GM23338 (cell line): ENCODE measurements around the gene ZNF534. TPM values are rescaled to one million over a fixed set of nuclear protein-coding genes. Genes with fewer than 3 reads are reported as not detected.

Experiments used
- ATAC-seq: fragments of 200-7000 bp; cut with Tn5 transposase; 3 replicates; pipeline ENCODE4 v1.9.1; 2020
- DNase-seq: peaks from one replicate; pipeline ENCODE4 v3.0.0-alpha.2; 2015; ENCODE audit warnings: low spot score
- H2AFZ ChIP-seq: fragments of 200-600 bp; sonication (generic); 2 replicates; pipeline ENCODE4 v1.8.0; 2016; ENCODE audit warnings: antibody characterized with exemption, mild to moderate bottlenecking, moderate library complexity
- H3F3A ChIP-seq: fragments of 200-600 bp; sonication (generic); replicated peaks from 2 replicates; pipeline ENCODE4 v1.8.0; 2017; ENCODE audit warnings: antibody characterized with exemption, mixed run types, low read depth
- H3K27ac ChIP-seq: fragments of 200-600 bp; sonication (generic); 2 replicates; pipeline ENCODE4 v1.6.1; 2016; ENCODE audit warnings: low read depth
- H3K27me3 ChIP-seq: fragments of 200-600 bp; sonication (generic); 2 replicates; pipeline ENCODE4 v1.8.0; 2016; ENCODE audit warnings: mild to moderate bottlenecking, mixed run types, moderate library complexity; ENCODE audit not compliant: insufficient read depth
- H3K36me3 ChIP-seq: fragments of 200-600 bp; sonication (generic); 2 replicates; pipeline ENCODE4 v1.8.0; 2016; ENCODE audit warnings: mild to moderate bottlenecking; ENCODE audit not compliant: insufficient read depth
- H3K4me1 ChIP-seq: fragments of 200-600 bp; sonication (generic); 2 replicates; pipeline ENCODE4 v1.8.0; 2016; ENCODE audit warnings: mild to moderate bottlenecking, moderate library complexity; ENCODE audit not compliant: insufficient read depth
- H3K4me2 ChIP-seq: fragments of 200-600 bp; sonication (generic); 2 replicates; pipeline ENCODE4 v1.7.1; 2017; ENCODE audit warnings: mixed run types
- H3K4me3 ChIP-seq: fragments of 200-600 bp; sonication (generic); 2 replicates; pipeline ENCODE4 v1.6.1; 2016; ENCODE audit warnings: mixed run types
- H3K79me2 ChIP-seq: fragments of 200-600 bp; sonication (generic); replicated peaks from 2 replicates; pipeline ENCODE4 v1.8.0; 2017; ENCODE audit warnings: mild to moderate bottlenecking; ENCODE audit not compliant: insufficient read depth
- H3K9me2 ChIP-seq: fragments of 200-600 bp; sonication (generic); 2 replicates; pipeline ENCODE4 v1.8.0; 2017; ENCODE audit not compliant: insufficient read depth
- H4K20me1 ChIP-seq: fragments of 200-600 bp; sonication (generic); replicated peaks from 2 replicates; pipeline ENCODE4 v1.8.0; 2017; ENCODE audit warnings: mild to moderate bottlenecking; ENCODE audit not compliant: insufficient read depth
- H3K27ac Mint-ChIP-seq: 2 replicates; pipeline ENCODE4 v1.8.0; 2020; ENCODE audit warnings: inconsistent platforms, mild to moderate bottlenecking, moderate library complexity, mixed read lengths
- H3K27me3 Mint-ChIP-seq: 3 replicates; pipeline ENCODE4 v1.8.0; 2022; ENCODE audit warnings: low read depth, mild to moderate bottlenecking, moderate library complexity, mixed read lengths, inconsistent platforms; ENCODE audit not compliant: insufficient read depth, poor library complexity
- H3K36me3 Mint-ChIP-seq: 3 replicates; pipeline ENCODE4 v1.8.0; 2021; ENCODE audit warnings: low read depth, mild to moderate bottlenecking, inconsistent platforms, moderate library complexity, mixed read lengths
- H3K4me1 Mint-ChIP-seq: 3 replicates; pipeline ENCODE4 v1.8.0; 2020; ENCODE audit warnings: mild to moderate bottlenecking, inconsistent platforms, mixed read lengths
- H3K4me3 Mint-ChIP-seq: 3 replicates; pipeline ENCODE4 v1.8.0; 2021; ENCODE audit warnings: moderate library complexity, mild to moderate bottlenecking, inconsistent platforms, mixed read lengths
- H3K9me3 Mint-ChIP-seq: 3 replicates; pipeline ENCODE4 v1.8.0; 2020; ENCODE audit warnings: moderate library complexity, mild to moderate bottlenecking, inconsistent platforms, mixed read lengths
- CREB1 ChIP-seq: fragments of 250-450 bp; sonication (Bioruptor Pico); IDR thresholded peaks from 2 replicates; pipeline ENCODE4 v1.5.0; 2020; ENCODE audit warnings: low read depth, mild to moderate bottlenecking, moderate library complexity
- ETS1 ChIP-seq: IDR thresholded peaks from 2 replicates; pipeline ENCODE4 v1.6.1; 2016; ENCODE audit warnings: antibody characterized with exemption
- EZH2 ChIP-seq: fragments of 200-600 bp; sonication (generic); IDR thresholded peaks from one replicate; pipeline ENCODE4 v1.8.0; 2017; ENCODE audit warnings: antibody characterized with exemption, mild to moderate bottlenecking, low read depth; ENCODE audit not compliant: unreplicated experiment
- EZH2phosphoT487 ChIP-seq: fragments of 200-600 bp; sonication (generic); IDR thresholded peaks from one replicate; pipeline ENCODE4 v1.8.1; 2018; ENCODE audit warnings: antibody characterized with exemption; ENCODE audit not compliant: unreplicated experiment
- JUNB ChIP-seq: IDR thresholded peaks from one replicate; pipeline ENCODE4 v1.6.1; 2016; ENCODE audit warnings: antibody characterized with exemption; ENCODE audit not compliant: unreplicated experiment
- POLR2AphosphoS5 ChIP-seq: IDR thresholded peaks from 2 replicates; pipeline ENCODE4 v1.6.1; 2016; ENCODE audit warnings: antibody characterized with exemption, low read depth
- STAT1 ChIP-seq: IDR thresholded peaks from one replicate; pipeline ENCODE4 v1.6.1; 2016; ENCODE audit warnings: antibody characterized with exemption; ENCODE audit not compliant: unreplicated experiment
- ZNF462 ChIP-seq: fragments of 250-450 bp; sonication (Bioruptor Pico); IDR thresholded peaks from 2 replicates; pipeline ENCODE4 v1.5.0; 2020; ENCODE audit warnings: mild to moderate bottlenecking, moderate library complexity
- polyA plus RNA-seq: library from polyadenylated mRNA; unstranded; fragments of >200 nt; fragmentation: Nextera tagmentation; extraction: Ambion mirVana; gene quantifications from 2 replicates; pipeline ENCODE4 v1.2.1, GENCODE V29; 2016
- total RNA-seq: library from RNA; depleted of rRNA; stranded (reverse); fragments of >200 nt; shearing (Covaris generic); gene quantifications from 2 replicates; pipeline ENCODE4 v1.2.3, GENCODE V29; 2014

Gene ZNF534
- total and polyA plus RNA-seq, 2 experiments from 2014 or later: 0.10 to 1.0 TPM

GRCh38 chr19:52494518-52494917 is 65.6 kb downstream of the ZNF534 start:
- Mint-ChIP-seq H3K4me3 (no peak overlapping the region), H3K27me3 (peaks cover 64% of the 10 kb centered on the region), H3K4me1 (peaks cover 3% of the 10 kb centered on the region; the same call in 2 of the 3 replicates), H3K9me3 (peaks cover 17% of the 10 kb centered on the region), H3K27ac (no peak overlapping the region), H3K36me3 (no peaks in the 10 kb centered on the region; the same call in 1 of the 3 replicates)
- no peak overlapping the region for H3K27ac ChIP-seq
- no peak overlapping the region for H3K4me2 ChIP-seq
- no peak for TF ChIP-seq CREB1 (CRISPR knock-in tag)
- TF ChIP-seq JUNB: no peak
- no peak for TF ChIP-seq POLR2AphosphoS5
- TF ChIP-seq EZH2phosphoT487: no peak
- TF ChIP-seq ZNF462 (CRISPR knock-in tag): no peak
- TF ChIP-seq STAT1: no peak
- TF ChIP-seq EZH2: no peak
- peaks cover 17% of the 10 kb centered on the region for H4K20me1 ChIP-seq
- peaks cover 13% of the 10 kb centered on the region for H3K79me2 ChIP-seq
- no peaks in the 10 kb centered on the region for H3K36me3 ChIP-seq
- no peaks in the 10 kb centered on the region for H3K9me2 ChIP-seq
- peaks cover 10% of the 10 kb centered on the region for H3F3A ChIP-seq
- no peak for ATAC-seq
- DNase-seq: no peak
- H2AFZ ChIP-seq: no peak overlapping the region
- H3K4me3 ChIP-seq: no peak overlapping the region
- H3K4me1 ChIP-seq: peaks cover 12% of the 10 kb centered on the region
- H3K27me3 ChIP-seq: peaks cover 41% of the 10 kb centered on the region

DNA sequence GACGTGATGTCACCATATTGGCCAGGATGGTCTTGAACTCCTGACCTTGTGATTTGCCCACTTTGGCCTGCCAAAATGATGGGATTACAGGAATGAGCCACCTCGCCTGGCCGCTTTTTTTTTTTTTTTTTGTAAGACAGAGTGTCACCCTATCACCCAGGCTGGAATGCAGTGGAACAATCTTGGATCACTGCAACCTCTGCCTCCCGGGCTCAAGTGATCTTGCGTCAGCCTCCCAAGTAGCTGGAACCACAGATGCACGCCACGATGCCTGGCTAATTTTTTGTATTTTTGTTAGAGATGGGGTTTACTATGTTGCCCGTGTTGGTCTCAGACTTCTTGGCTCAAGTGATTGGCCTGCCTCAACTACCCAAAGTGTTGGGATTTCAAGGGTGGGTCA is 69.6 kb downstream of the ZNF534 start:
- Mint-ChIP-seq H3K4me3 (no peak overlapping the region), H3K27me3 (peaks cover 87% of the 10 kb centered on the region), H3K4me1 (peaks cover 19% of the 10 kb centered on the region)
- no peak for TF ChIP-seq JUNB
- TF ChIP-seq ETS1: no peak

More for the DNA sequence above, 69.6 kb downstream of the ZNF534 start:
- H3K4me2 ChIP-seq: no peak overlapping the region
- Mint-ChIP-seq H3K9me3 (peaks cover 2% of the 10 kb centered on the region; the same call in 2 of the 3 replicates), H3K27ac (no peak overlapping the region), H3K36me3 (peaks cover 9% of the 10 kb centered on the region)
- H3K27me3 ChIP-seq: peaks cover 72% of the 10 kb centered on the region
- H3K4me3 ChIP-seq: no peak overlapping the region
- no peaks in the 10 kb centered on the region for H3K36me3 ChIP-seq
- H3K27ac ChIP-seq: no peak overlapping the region
- peaks cover 12% of the 10 kb centered on the region for H3K4me1 ChIP-seq
- H2AFZ ChIP-seq: no peak overlapping the region
- H3K9me2 ChIP-seq: no peaks in the 10 kb centered on the region
- DNase-seq: no peak
- ATAC-seq: no peak
- H3F3A ChIP-seq: no peaks in the 10 kb centered on the region
- H4K20me1 ChIP-seq: peaks cover 34% of the 10 kb centered on the region
- peaks cover 13% of the 10 kb centered on the region for H3K79me2 ChIP-seq
